Measurements from ENCODE around the gene HUS1. TPM values are rescaled to one million over a fixed set of nuclear protein-coding genes. Genes with fewer than 3 reads are reported as not detected.
"Not testable (repeated sequence)": the region's sequence is repeated elsewhere in the genome, so short reads cannot be mapped to it uniquely, and the experiment has no call there.

The HUS1 gene
- 10.5 and 16.6 TPM in 2 replicates for total RNA-seq (2014; rRNA removed; shearing (Covaris generic))

GRCh38 chr7:47979145-47979831 lies at the start of gene HUS1:
Gene HUS1 (minus strand): TSS chr7:47979615. CDS start chr7:47979519, 96 bp downstream.
- DNase-seq (ENCODE audit: low spot score) = peak; percentile 92

DNA sequence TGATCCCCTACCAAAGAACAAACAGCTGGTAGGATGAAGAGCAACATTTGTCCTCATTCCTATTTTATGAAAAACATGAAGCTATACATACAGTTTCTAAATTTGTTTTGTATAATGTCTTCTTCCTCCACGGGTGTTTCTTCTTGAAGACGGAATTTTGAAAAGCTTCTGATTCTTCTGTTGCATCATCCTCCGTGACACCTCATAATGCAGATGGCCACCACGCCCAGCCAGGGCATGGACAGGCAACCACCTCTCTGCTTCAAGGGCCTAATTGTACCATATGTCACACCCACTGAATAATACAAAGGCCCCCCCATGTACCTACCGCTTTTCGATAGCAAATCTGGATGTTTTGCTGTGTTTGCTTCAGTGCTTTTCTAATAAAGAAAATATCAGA lies 49.5 kb upstream of the HUS1 start, which contains the start of gene SUN3:
SUN3 (minus strand) TSS at position 170 of the 400 bp plus-strand sequence; CDS start at position 1, 169 bp downstream.
- no peak for DNase-seq (ENCODE audit: low spot score)

- peak; percentile 45 for DNase-seq (ENCODE audit: low spot score)
These were observed 46.2 kb upstream of the HUS1 start for GRCh38 chr7:48025624-48026023.

DNA sequence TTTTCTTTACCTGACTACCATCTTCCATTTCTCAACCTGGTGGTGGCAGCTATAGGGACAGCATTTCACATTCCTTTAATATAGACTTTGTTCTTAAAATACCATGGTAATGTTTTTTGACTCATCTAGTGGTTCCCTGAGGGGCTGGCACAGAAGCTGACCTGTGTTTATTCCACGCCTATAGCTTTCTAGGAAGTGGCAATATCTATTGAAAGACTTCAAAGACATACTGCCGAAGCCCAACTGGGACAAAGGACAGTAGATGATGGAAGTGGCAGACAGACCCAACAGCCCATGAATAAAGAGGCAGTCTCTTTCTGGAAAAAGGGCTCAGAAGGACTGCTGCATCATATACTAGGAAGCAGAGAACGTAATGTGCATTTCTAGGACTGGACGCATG lies 38.3 kb upstream of the HUS1 start:
- no peak for DNase-seq (ENCODE audit: low spot score)

- DNase-seq (ENCODE audit: low spot score) = no peak
These were observed 37.2 kb upstream of the HUS1 start for GRCh38 chr7:48016641-48017040.

- no peak for DNase-seq (ENCODE audit: low spot score)
These were observed 32.5 kb upstream of the HUS1 start for GRCh38 chr7:48011951-48012350.

DNA sequence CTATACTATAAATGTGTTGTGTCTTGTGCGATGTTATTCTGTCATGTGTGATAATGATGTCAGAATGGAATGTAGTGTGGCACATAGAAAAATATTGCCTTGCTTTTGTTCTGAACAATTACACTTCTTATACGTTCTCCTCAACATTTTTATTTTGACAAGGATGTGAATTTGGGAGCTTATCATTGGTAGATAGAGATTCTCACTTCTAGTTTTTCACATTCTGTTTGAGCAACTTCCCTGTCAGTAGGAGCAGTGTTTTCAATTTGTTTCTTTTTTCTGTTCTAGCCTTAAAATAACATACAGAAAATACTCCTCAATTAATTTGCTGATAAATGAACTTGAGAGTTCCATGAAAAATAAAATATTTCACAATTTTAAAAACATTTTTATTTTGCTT lies 31.9 kb upstream of the HUS1 start:
- no peak for DNase-seq (ENCODE audit: low spot score)

DNA sequence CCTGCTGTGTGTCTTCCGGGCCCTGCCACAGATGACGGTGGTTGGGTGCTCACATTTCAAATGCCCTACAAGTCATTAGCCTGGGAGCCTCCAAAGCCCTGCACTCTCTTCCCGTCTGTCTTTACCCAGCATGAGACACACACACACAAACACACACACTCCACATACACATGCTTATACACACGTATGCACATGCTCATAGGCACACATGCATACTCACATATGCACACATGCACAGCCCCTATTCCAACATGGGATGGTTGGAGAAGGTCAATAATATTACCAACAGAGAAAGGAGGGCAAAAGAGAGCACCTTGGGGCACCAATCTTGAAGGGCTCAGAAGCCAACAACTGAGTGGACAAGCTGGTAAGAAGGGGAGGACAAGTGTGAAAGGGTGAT lies 30.5 kb upstream of the HUS1 start:
- DNase-seq (ENCODE audit: low spot score) = no peak

DNA sequence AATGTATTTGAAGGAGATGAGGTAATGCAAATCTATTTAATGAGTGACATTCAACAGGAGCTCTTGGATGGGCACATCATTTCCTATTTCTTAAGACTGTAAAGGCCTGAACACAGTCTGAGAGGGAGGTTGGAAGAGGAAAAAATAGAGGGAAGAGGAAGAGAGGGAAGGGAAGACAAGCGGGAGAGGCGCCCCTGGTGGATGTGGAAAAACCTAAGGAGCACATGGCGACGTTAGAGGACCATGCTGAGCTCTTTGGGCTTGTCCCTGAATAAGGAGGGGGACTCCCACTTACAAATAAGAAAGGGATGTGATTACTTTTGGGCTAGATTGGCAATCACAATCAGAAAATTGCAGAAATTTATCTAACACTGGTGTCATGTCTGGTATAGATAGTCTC lies 29.8 kb upstream of the HUS1 start:
- no peak for DNase-seq (ENCODE audit: low spot score)

- DNase-seq (ENCODE audit: low spot score) = no peak
These were observed 27.5 kb upstream of the HUS1 start for GRCh38 chr7:48006866-48007265.

GRCh38 chr7:48004638-48005037 lies 25.2 kb upstream of the HUS1 start:
- no peak for DNase-seq (ENCODE audit: low spot score)

GRCh38 chr7:48004032-48004431 lies 24.6 kb upstream of the HUS1 start:
- DNase-seq (ENCODE audit: low spot score) = no peak

DNA sequence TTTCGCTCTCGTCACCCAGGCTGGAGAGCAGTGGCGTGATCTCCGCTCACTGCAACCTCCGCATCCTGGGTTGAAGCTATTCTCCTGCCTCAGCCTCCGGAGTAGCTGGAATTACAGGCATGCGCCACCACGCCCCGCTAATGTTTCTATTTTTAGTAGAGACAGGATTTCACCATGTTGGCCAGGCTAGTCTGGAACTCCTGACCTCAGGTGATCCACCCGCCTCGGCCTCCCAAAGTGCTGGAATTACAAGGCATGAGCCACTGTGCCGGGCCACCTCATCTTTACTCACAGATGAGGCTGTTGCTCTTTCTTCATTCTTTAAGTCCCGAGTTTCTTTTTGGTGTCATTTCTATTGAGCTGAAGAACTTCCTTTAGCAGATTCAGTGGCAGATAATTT lies 20.7 kb upstream of the HUS1 start:
- not testable (repeated sequence) for DNase-seq (ENCODE audit: low spot score)

- no peak for DNase-seq (ENCODE audit: low spot score)
These were observed 20.0 kb upstream of the HUS1 start for GRCh38 chr7:47999413-47999812.

GRCh38 chr7:47992446-47992845 lies 13.0 kb upstream of the HUS1 start:
- no peak for DNase-seq (ENCODE audit: low spot score)

GRCh38 chr7:47991741-47992311 lies 12.4 kb upstream of the HUS1 start:
- peak; percentile 74 for DNase-seq (ENCODE audit: low spot score)

DNA sequence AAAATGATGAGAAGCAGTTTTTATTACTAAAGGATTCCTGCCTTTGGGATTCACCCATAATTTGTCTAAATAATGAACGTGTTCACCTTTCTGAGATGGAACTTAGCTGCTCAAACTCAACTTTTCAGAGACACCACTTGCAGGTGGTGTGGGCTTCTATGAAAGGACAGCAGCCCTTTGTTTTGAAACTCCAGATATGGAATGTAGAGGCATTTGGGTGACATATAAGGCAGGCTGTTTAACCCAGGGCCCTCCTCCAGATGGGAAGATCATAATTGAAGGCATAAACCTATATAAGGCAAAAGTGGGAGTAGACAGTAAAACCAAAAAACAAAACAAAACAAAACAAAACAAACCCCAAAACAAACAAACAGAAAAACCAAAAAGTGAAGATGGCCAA lies 11.9 kb upstream of the HUS1 start:
- no peak for DNase-seq (ENCODE audit: low spot score)

GRCh38 chr7:47990592-47990991 lies 11.2 kb upstream of the HUS1 start:
- DNase-seq (ENCODE audit: low spot score) = no peak

DNA sequence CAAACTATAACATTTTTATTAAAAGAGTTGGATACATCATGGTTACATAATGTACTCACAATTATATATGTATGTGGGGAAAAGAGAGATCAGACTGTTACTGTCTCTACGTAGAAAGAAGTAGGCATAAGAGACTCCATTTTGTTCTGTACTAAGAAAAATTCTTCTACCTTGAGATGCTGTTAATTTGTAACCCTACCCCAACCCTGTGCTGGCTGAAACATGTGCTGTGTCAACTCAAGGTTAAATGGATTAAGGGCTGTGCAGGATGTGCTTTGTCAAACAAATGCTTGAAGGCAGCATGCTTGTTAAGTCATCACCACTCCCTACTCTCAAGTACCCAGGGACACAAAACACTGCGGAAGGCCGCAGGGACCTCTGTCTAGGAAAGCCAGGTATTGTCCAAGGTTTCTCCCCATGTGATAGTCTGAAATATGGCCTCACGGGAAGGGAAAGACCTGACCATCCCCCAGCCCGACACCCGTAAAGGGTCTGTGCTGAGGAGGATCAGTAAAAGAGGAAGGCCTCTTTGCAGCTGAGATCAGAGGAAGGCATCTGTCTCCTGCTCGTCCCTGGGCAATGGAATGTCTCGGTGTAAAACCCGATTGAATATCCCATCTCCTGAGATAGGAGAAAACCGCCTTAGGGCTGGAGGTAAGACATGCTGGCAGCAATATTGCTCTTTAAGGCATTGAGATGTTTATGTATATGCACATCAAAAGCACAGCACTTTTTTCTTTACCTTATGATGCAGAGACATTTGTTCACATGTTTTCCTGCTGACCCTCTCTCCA lies 10.4 kb upstream of the HUS1 start:
- not testable (repeated sequence) for DNase-seq (ENCODE audit: low spot score)

DNA sequence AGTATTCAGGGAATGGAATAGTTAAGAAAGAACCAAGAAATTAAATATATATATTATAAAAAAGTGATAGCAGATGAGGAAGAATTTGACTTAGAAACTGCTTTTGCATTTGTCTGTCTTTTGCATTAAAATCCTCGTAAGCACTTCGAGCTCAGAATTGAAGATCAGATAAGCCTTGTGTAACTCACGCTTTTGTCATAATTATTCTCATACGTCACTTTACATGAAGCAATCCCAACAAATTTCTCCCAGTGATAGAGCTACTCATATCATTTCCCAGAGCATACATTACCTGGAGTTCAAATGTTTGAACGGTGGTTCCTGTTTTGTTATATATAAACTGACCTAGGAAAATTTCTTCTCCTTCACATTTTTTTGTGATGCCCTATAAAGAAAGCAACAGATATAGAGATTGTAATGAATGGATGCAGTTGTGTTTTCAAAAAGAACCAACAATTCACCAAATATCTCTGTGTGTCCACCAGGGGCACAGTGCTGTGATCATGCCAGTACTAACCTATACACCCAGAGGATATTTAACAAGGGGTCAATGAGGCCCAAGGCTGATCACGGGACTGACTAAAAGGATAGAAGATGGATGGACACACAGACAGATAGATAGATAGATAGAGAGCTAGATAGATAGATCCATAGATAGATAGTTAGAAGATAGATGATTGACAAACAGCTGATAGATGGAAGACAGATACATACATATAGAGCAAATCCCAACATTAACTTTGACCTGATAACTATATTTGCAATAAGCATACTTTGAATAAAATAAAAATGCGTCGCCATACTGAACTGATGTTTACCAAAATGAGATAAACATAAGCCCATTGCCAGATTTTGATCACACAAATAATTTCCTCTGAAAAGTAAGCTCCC lies 9.3 kb upstream of the HUS1 start:
- DNase-seq (ENCODE audit: low spot score) = peak; percentile 41

GRCh38 chr7:47982610-47983009 lies 3.2 kb upstream of the HUS1 start:
- no peak for DNase-seq (ENCODE audit: low spot score)

DNA sequence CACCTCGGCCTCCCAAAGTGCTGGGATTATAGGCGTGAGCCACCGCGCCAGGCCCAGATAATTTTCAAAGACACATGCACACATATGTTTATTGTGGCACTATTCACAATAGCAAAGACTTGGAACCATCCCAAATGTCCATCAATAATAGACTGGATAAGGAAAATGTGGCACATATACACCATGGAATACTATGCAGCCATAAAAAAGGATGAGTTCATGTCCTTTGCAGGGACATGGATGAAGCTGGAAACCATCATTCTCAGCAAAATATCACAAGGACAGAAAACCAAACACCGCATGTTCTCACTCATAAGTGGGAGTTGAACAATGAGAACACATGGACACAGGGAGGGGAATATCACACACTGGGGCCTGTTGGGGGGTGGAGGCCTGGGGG lies 1.2 kb upstream of the HUS1 start:
- DNase-seq (ENCODE audit: low spot score) = not testable (repeated sequence)
